GM12878 (cell line): ENCODE measurements around the gene JDP2. TPM values are rescaled to one million over a fixed set of nuclear protein-coding genes. Genes with fewer than 3 reads are reported as not detected.

Experiments
- ATAC-seq: fragments of 200-7000 bp; cut with Tn5 transposase; 3 replicates; pipeline ENCODE4 v1.9.1; 2020; ENCODE audit warnings: mild to moderate bottlenecking, moderate library complexity
- BruUV-seq: library from RNA; stranded (reverse); fragments of 400-500 nt; replicated peaks from 2 replicates; lab custom pipeline; 2021; lab: Mats Ljungman, UMichigan
- CTCF ChIA-PET: fragments of 300-600 bp; sonication (Branson Sonifier 250); formaldehyde crosslinking; extraction: SDS; loops from one replicate; lab custom pipeline; 2021; ENCODE audit warnings: inconsistent platforms; lab: Yijun Ruan, JAX
- POLR2A ChIA-PET: fragments of 350-600 bp; formaldehyde crosslinking; extraction: SDS; loops from one replicate; lab custom pipeline; 2021; ENCODE audit warnings: inconsistent platforms; lab: Charles Lee
- RAD21 ChIA-PET: fragments of 300-600 bp; sonication (Branson Sonifier 250); formaldehyde crosslinking; loops from one replicate; lab custom pipeline; 2023; ENCODE audit warnings: antibody characterized with exemption; ENCODE audit not compliant: unreplicated experiment; lab: Charles Lee
- SMC1A ChIA-PET: fragments of 300-600 bp; sonication (Branson Sonifier 250); formaldehyde crosslinking; loops from one replicate; lab custom pipeline; 2023; ENCODE audit not compliant: unreplicated experiment, uncharacterized antibody; lab: Charles Lee
- DNase-seq: peaks from one replicate; pipeline ENCODE4 v3.0.0-alpha.2; 2011; ENCODE audit warnings: low read depth, low spot score
- FAIRE-seq: peaks from 3 replicates; lab custom pipeline; 2011; peaks lifted over from hg19 to GRCh38; lab: Jason Lieb, UNC
- H2AFZ ChIP-seq: 2 replicates; pipeline ENCODE4 v1.6.0; 2011; ENCODE audit warnings: low read depth, low read length, control low read depth; ENCODE audit not compliant: control insufficient read depth
- H3K27ac ChIP-seq: 2 replicates; pipeline ENCODE4 v1.5.1; 2011; ENCODE audit warnings: control low read depth; ENCODE audit not compliant: control insufficient read depth, insufficient read depth
- H3K27me3 ChIP-seq, 2 experiments: replicated peaks in 1 of 2; 2 replicates each; pipeline versions ENCODE4 v1.6.0 to v1.6.1; 2011; ENCODE audit warnings: low read length in 1 of 2; ENCODE audit not compliant: control insufficient read depth in 2 of 2, insufficient read depth in 2 of 2
- H3K36me3 ChIP-seq, 2 experiments: 2 replicates each; pipeline ENCODE4 v1.5.1; 2011; ENCODE audit warnings: low read length in 1 of 2; ENCODE audit not compliant: control insufficient read depth in 2 of 2, insufficient read depth in 2 of 2
- H3K4me1 ChIP-seq: 2 replicates; pipeline ENCODE4 v1.6.1; 2011; ENCODE audit warnings: mild to moderate bottlenecking, low read length, moderate library complexity, mixed read lengths; ENCODE audit not compliant: control insufficient read depth, insufficient read depth
- H3K4me2 ChIP-seq: 2 replicates; pipeline ENCODE4 v1.6.0; 2011; ENCODE audit warnings: control low read depth; ENCODE audit not compliant: control insufficient read depth, insufficient read depth
- H3K4me3 ChIP-seq: fragments of 200-600 bp; sonication (generic); 2 replicates; pipeline ENCODE4 v1.5.1; 2016
- H3K79me2 ChIP-seq: 2 replicates; pipeline ENCODE4 v1.6.0; 2011; ENCODE audit warnings: low read length; ENCODE audit not compliant: control insufficient read depth, insufficient read depth
- H3K9ac ChIP-seq: 2 replicates; pipeline ENCODE4 v1.8.0; 2011; ENCODE audit warnings: low read length, control low read depth, mixed read lengths; ENCODE audit not compliant: control insufficient read depth, insufficient read depth
- H3K9me3 ChIP-seq: replicated peaks from 3 replicates; pipeline ENCODE4 v1.5.1; 2011; ENCODE audit warnings: mild to moderate bottlenecking, low read length; ENCODE audit not compliant: control insufficient read depth, insufficient read depth
- H4K20me1 ChIP-seq: 2 replicates; pipeline ENCODE4 v1.6.0; 2011; ENCODE audit not compliant: control insufficient read depth, insufficient read depth
- PBX3 ChIP-seq: IDR thresholded peaks from 2 replicates; pipeline ENCODE4 v1.6.1; 2011; ENCODE audit warnings: mild to moderate bottlenecking, low read depth, low read length, moderate library complexity; ENCODE audit not compliant: insufficient replicate concordance
- WGBS: methylation state at CpG from one replicate; pipeline ENCODE4 v1.1.6; 2016; ENCODE audit warnings: low lambda C conversion rate; ENCODE audit not compliant: insufficient replicate concordance, insufficient coverage; ENCODE audit errors: missing lambda C conversion rate; 5-methylcytosine and 5-hydroxymethylcytosine counted together
- in situ Hi-C: fragments of 300-500 bp; cut with MboI; formaldehyde crosslinking; loops from 9 replicates; pipeline ENCODE4 v1.14.3; 2018; ENCODE audit warnings: mixed read lengths
- intact Hi-C: fragments of 100-400 bp; cut with micrococcal nuclease; formaldehyde crosslinking; loops from one replicate; pipeline ENCODE4 v1.14.2; 2022; ENCODE audit not compliant: unreplicated experiment
- polyA plus RNA-seq, 11 experiments: library from polyadenylated mRNA; depleted of rRNA in 4 of 11; unstranded in 6 of 11; stranded (reverse) in 5 of 11; fragments of >200 nt; fragmentation: Nextera tagmentation in 4 of 11; fragmentation: Illumina TruSeq in 1 of 11; extraction: Ambion mirVana in 4 of 11; extraction: Trizol in 1 of 11; gene quantifications; 1 replicate in 1 of 11; 2 replicates in 10 of 11; pipeline versions ENCODE4 v1.2.1 to v1.2.3, GENCODE V29; 2011 to 2016; ENCODE audit warnings: inconsistent platforms in 2 of 11, missing spikeins in 2 of 11, low read depth in 1 of 11
- total RNA-seq, 4 experiments: library from RNA; depleted of rRNA in 3 of 4; stranded (reverse); fragments of >200 nt in 3 of 4; fragmentation: Illumina TruSeq in 1 of 4; extraction: Trizol in 1 of 4; gene quantifications; 2 replicates each; pipeline versions ENCODE4 v1.2.1 to v1.2.3, GENCODE V29; 2013 to 2021

JDP2 gene
- total and polyA plus RNA-seq, 10 of the 15 experiments (the other 5 are each of a cell fraction or from before 2014, with no cell fraction given) = 0.71 to 21.3 (median 11.2) TPM

GRCh38 chr14:75484711-75485429, 57.0 kb downstream of the JDP2 start:
- H3K9me3 ChIP-seq = peaks cover 8% of the 10 kb centered on the region; the same call in 2 of the 3 replicates
- no peak for DNase-seq
- TF ChIP-seq PBX3 = no peak
- TF ChIP-seq, all 136 proteins: peak for 0
- Histone ChIP-seq H2AFZ (no peak overlapping the region), H3K36me3 (no peaks in the 10 kb centered on the region), H3K27ac (no peak overlapping the region), H3K4me2 (no peak overlapping the region), H4K20me1 (no peaks in the 10 kb centered on the region), H3K9ac (no peak overlapping the region), H3K27me3 (no peaks in the 10 kb centered on the region), H3K4me3 (no peak overlapping the region), H3K4me1 (peaks cover 27% of the 10 kb centered on the region), H3K79me2 (no peaks in the 10 kb centered on the region)
- WGBS = 89% methylated on average over 4 of the region's 4 CpGs
- ATAC-seq (no peak), FAIRE-seq (no peak)
- intact Hi-C loops (loop anchor here (5.0 kb wide), 2 partner anchors 37 to 58 kb away; partner anchors contain the start of genes BATF and JDP2), in situ Hi-C loops (loop anchor here (5.0 to 10.0 kb wide), 2 partner anchors 178 to 360 kb away; partner anchors contain the start of gene NEK9)
- BruUV-seq = no TSS peak
- POLR2A ChIA-PET = interaction anchor here (0.5 to 1.4 kb wide), 3 partner anchors 9 to 71 kb away, joined by 3 to 5 read pairs (median 4); no protein-coding TSS in a partner anchor
- SMC1A ChIA-PET = interaction anchor here (0.8 to 1.3 kb wide), 8 partner anchors 9 to 50 kb away, joined by 3 to 5 read pairs (median 4); no protein-coding TSS in a partner anchor
- RAD21 ChIA-PET = interaction anchor here (0.9 to 18.1 kb wide), 3 partner anchors 31 to 179 kb away, joined by 5 to 645 read pairs (median 7); partner anchors contain the start of gene BATF
- CTCF ChIA-PET = interaction anchor here (0.6 to 19.8 kb wide), 8 partner anchors 10 to 346 kb away, joined by 3 to 520 read pairs (median 3); partner anchors contain the start of gene BATF
